K562 (cell line): Measurements from ENCODE around the gene NECAB3. TPM values are rescaled to one million over a fixed set of nuclear protein-coding genes. Genes with fewer than 3 reads are reported as not detected.

Experiments used
- ATAC-seq: fragments of 200-7000 bp; cut with Tn5 transposase; 3 replicates; pipeline ENCODE4 v1.9.1; 2020; ENCODE audit warnings: moderate library complexity
- BruUV-seq: library from RNA; stranded (reverse); fragments of 400-500 nt; replicated peaks from 2 replicates; lab custom pipeline; 2021; lab: Mats Ljungman, UMichigan
- CTCF ChIA-PET: fragments of 300-600 bp; formaldehyde crosslinking; extraction: SDS; loops from one replicate; lab custom pipeline; 2021; ENCODE audit warnings: low intra/inter-chr PET ratio; lab: Yijun Ruan, JAX
- POLR2A ChIA-PET: fragments of 300-600, 350-650 bp; sonication (Branson Sonifier 250); formaldehyde crosslinking; extraction: SDS; loops from one replicate; lab custom pipeline; 2021; ENCODE audit warnings: antibody characterized with exemption, inconsistent platforms; lab: Yijun Ruan, JAX
- DNase-seq, 4 experiments: peaks; one replicate each; pipeline versions ENCODE4 v3.0.0 to v3.0.0-alpha.2; 2011 to 2018; ENCODE audit warnings: low spot score in 3 of 4, mixed read lengths in 3 of 4; ENCODE audit errors: extremely low read depth in 1 of 4
- FAIRE-seq: peaks from 2 replicates; lab custom pipeline; 2011; peaks lifted over from hg19 to GRCh38; lab: Jason Lieb, UNC
- H2AFZ ChIP-seq: 2 replicates; pipeline ENCODE4 v1.6.0; 2011; ENCODE audit warnings: low read depth, low read length, control low read depth, inconsistent platforms
- H3K27ac ChIP-seq: fragments of 200-600 bp; 3 replicates; pipeline ENCODE4 v1.8.0; 2011; ENCODE audit warnings: low read depth, mild to moderate bottlenecking, control low read depth, inconsistent platforms, low read length, moderate library complexity, mixed read lengths; ENCODE audit errors: extremely low read depth
- H3K27me3 ChIP-seq, 2 experiments: fragments of 300-600 bp in 1 of 2; 2 replicates in 1 of 2; 3 replicates in 1 of 2; pipeline versions ENCODE4 v1.6.0 to v1.8.0; 2011; ENCODE audit warnings: inconsistent platforms in 2 of 2, low read length in 2 of 2, mild to moderate bottlenecking in 1 of 2, mixed read lengths in 1 of 2, moderate library complexity in 1 of 2; ENCODE audit not compliant: control insufficient read depth in 2 of 2, insufficient read depth in 2 of 2
- H3K36me3 ChIP-seq: fragments of 300-600 bp; 3 replicates; pipeline ENCODE4 v1.8.0; 2011; ENCODE audit warnings: mild to moderate bottlenecking, low read length, inconsistent platforms; ENCODE audit not compliant: control insufficient read depth, insufficient read depth
- H3K4me1 ChIP-seq, 2 experiments: fragments of 200-600 bp in 1 of 2; replicated peaks in 1 of 2; 2 replicates in 1 of 2; 3 replicates in 1 of 2; pipeline versions ENCODE4 v1.5.1 to v1.8.0; 2011; ENCODE audit warnings: inconsistent platforms in 2 of 2, low read length in 2 of 2, mild to moderate bottlenecking in 1 of 2, mixed read lengths in 1 of 2, moderate library complexity in 1 of 2; ENCODE audit not compliant: control insufficient read depth in 2 of 2, insufficient read depth in 2 of 2
- H3K4me2 ChIP-seq: 2 replicates; pipeline ENCODE4 v1.6.1; 2011; ENCODE audit warnings: low read length, control low read depth, inconsistent platforms, mixed read lengths; ENCODE audit not compliant: insufficient read depth
- H3K4me3 ChIP-seq: fragments of 200-600 bp; sonication (generic), shearing (Covaris generic); 2 replicates; pipeline ENCODE4 v1.5.1; 2016; ENCODE audit warnings: control low read depth, inconsistent platforms
- H3K79me2 ChIP-seq: fragments of 200-600 bp; 3 replicates; pipeline ENCODE4 v1.8.0; 2011; ENCODE audit warnings: low read length, inconsistent platforms; ENCODE audit not compliant: control insufficient read depth, insufficient read depth
- H3K9ac ChIP-seq, 2 experiments: 2 replicates each; pipeline versions ENCODE4 v1.6.0 to v1.6.1; 2011; ENCODE audit warnings: low read depth in 2 of 2, low read length in 2 of 2, control low read depth in 1 of 2, inconsistent platforms in 1 of 2, mild to moderate bottlenecking in 1 of 2, mixed read lengths in 1 of 2; ENCODE audit not compliant: insufficient read depth in 1 of 2
- H3K9me1 ChIP-seq: one replicate; pipeline ENCODE4 v1.6.0; 2011; ENCODE audit warnings: inconsistent platforms, mild to moderate bottlenecking, low read length, moderate library complexity; ENCODE audit not compliant: control insufficient read depth, insufficient read depth
- H3K9me3 ChIP-seq: replicated peaks from 2 replicates; pipeline ENCODE4 v1.5.1; 2011; ENCODE audit warnings: low read depth, low read length, inconsistent platforms; ENCODE audit not compliant: control insufficient read depth, insufficient read depth
- H4K20me1 ChIP-seq: replicated peaks from 2 replicates; pipeline ENCODE4 v1.6.1; 2011; ENCODE audit warnings: low read length, inconsistent platforms, mixed read lengths; ENCODE audit not compliant: control insufficient read depth, insufficient read depth
- ARID2 ChIP-seq: fragments of 450-650 bp; IDR thresholded peaks from 2 replicates; pipeline ENCODE4 v1.6.1; 2017; ENCODE audit warnings: antibody characterized with exemption, mild to moderate bottlenecking
- C11orf30 ChIP-seq: fragments of 450-650 bp; IDR thresholded peaks from 2 replicates; pipeline ENCODE4 v1.6.1; 2016; ENCODE audit warnings: low read depth, mild to moderate bottlenecking
- CHD4 ChIP-seq: fragments of 200-600 bp; sonication (generic); IDR thresholded peaks from 3 replicates; pipeline ENCODE4 v1.6.1; 2012; ENCODE audit warnings: low read depth, mild to moderate bottlenecking, mixed read lengths, low read length, inconsistent platforms; ENCODE audit not compliant: insufficient read depth, insufficient replicate concordance, poor library complexity, severe bottlenecking
- CTCFL ChIP-seq: IDR thresholded peaks from 2 replicates; pipeline ENCODE4 v1.6.1; 2011; ENCODE audit warnings: borderline replicate concordance, low read depth, mild to moderate bottlenecking, moderate library complexity, low read length; ENCODE audit not compliant: insufficient read depth, poor library complexity, severe bottlenecking
- HMGN3 ChIP-seq: IDR thresholded peaks from 2 replicates; pipeline ENCODE4 v1.6.1; 2011; ENCODE audit warnings: borderline replicate concordance, low read depth, mild to moderate bottlenecking, mixed read lengths, low read length; ENCODE audit not compliant: insufficient read length; ENCODE audit errors: extremely low read depth
- HNRNPK ChIP-seq: fragments of 200-400 bp; formaldehyde crosslinking; IDR thresholded peaks from one replicate; pipeline ENCODE4 v1.6.1; 2018; ENCODE audit warnings: mild to moderate bottlenecking, low read depth, low read length; ENCODE audit not compliant: poor library complexity, severe bottlenecking
- KLF1 ChIP-seq: fragments of 450-650 bp; IDR thresholded peaks from 2 replicates; pipeline ENCODE4 v1.6.1; 2016; ENCODE audit warnings: missing genetic modification characterization, missing compliant biosample characterization
- MAFK ChIP-seq: IDR thresholded peaks from 2 replicates; pipeline ENCODE4 v1.6.1; 2011; ENCODE audit warnings: low read length, improper control_type of control experiment
- SIRT6 ChIP-seq: IDR thresholded peaks from one replicate; pipeline ENCODE4 v1.6.1; 2012; ENCODE audit warnings: low read depth, mild to moderate bottlenecking, control low read depth, inconsistent platforms, low read length, moderate library complexity
- SOX6 ChIP-seq: fragments of 450-650 bp; IDR thresholded peaks from 2 replicates; pipeline ENCODE4 v1.6.1; 2014; ENCODE audit warnings: mild to moderate bottlenecking
- WGBS: fragments of 100-300 bp; shearing (Covaris generic); methylation state at CpG from one replicate; pipeline ENCODE4 v1.1.6; 2016; ENCODE audit warnings: low coverage, mixed read lengths; ENCODE audit not compliant: insufficient coverage; ENCODE audit errors: missing lambda C conversion rate; 5-methylcytosine and 5-hydroxymethylcytosine counted together
- in situ Hi-C: fragments of 300-500 bp; cut with MboI; formaldehyde crosslinking; loops from 4 replicates; pipeline ENCODE4 v1.15.0; 2018; ENCODE audit warnings: inconsistent platforms, mixed read lengths
- intact Hi-C: fragments of 100-400 bp; cut with micrococcal nuclease; formaldehyde crosslinking; loops from 2 replicates; pipeline ENCODE4 v1.14.2; 2022
- polyA plus RNA-seq, 8 experiments: library from polyadenylated mRNA; depleted of rRNA in 4 of 8; stranded (reverse) in 5 of 8; unstranded in 3 of 8; fragments of >200 nt; fragmentation: Nextera tagmentation in 2 of 8; fragmentation: Illumina TruSeq in 1 of 8; extraction: Ambion mirVana in 2 of 8; extraction: Trizol in 1 of 8; gene quantifications; 2 replicates each; pipeline versions ENCODE4 v1.2.1 to v1.2.3, GENCODE V29; 2011 to 2014; ENCODE audit warnings: inconsistent platforms in 1 of 8, missing spikeins in 1 of 8
- total RNA-seq, 7 experiments: library from RNA; depleted of rRNA in 6 of 7; stranded (reverse); fragments of >200 nt in 6 of 7; fragmentation: Illumina TruSeq in 2 of 7; extraction: Trizol in 2 of 7; gene quantifications; 2 replicates each; pipeline versions ENCODE4 v1.2.1 to v1.2.3, GENCODE V29; 2011 to 2021; ENCODE audit warnings: low replicate concordance in 1 of 7

Gene NECAB3
- total and polyA plus RNA-seq, 9 of the 15 experiments (the other 6 are each of a cell fraction or from before 2014, with no cell fraction given) = 0.94 to 63.3 (median 31.5) TPM

GRCh38 chr20:33653900-33654596, 20.2 kb downstream of the NECAB3 start (continued):
- 0 out of 2 replicates have a peak, but pooled peaks have one; percentile 9 for TF ChIP-seq KLF1 (tag)
- peak; percentile 17 for TF ChIP-seq SIRT6

DNA sequence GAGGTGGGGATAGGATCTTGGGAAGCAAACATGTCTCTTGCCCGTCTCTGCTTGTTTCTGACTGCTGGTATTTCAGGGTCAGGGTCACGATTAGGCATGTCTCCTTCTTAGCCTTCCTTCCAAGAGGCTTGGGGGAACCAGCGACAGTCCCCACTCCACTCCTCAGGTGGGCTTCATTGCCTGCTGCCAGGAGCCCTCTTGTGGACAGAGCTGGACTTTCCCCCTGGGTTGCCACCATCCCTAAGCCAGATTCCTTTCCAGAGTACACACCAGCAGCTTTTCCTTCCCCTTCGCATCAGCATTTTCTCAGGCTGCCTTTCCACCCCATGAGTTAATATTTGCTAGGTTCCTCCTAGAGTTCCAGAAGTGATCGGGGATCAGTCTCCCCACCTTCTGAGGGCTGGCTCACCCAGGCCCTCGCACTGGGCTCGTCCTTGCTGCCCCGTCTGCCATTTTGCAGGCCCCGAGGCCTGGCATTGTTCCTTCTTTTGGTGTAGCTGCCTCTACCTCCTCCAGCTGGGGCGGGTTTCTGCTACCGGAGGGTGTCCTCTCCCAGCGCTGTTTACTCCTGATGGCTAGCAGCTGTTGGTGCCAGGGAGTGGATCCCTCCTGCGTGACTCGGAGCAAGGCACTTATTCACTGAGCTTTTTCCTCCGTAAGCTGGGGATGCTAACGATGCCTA, 20.9 kb downstream of the NECAB3 start:
- no TSS peak for BruUV-seq
- Histone ChIP-seq H3K27me3 (no peaks in the 10 kb centered on the region), H3K9ac (0 out of 4 replicates have a peak overlapping the region, but pooled peaks of 1 of the 2 experiments have one; percentile 12), H3K4me1 (peaks cover 6 to 37% of the 10 kb centered on the region in 2 experiments; a peak in 3 of 5 replicates), H3K9me3 (no peaks in the 10 kb centered on the region), H3K27ac (no peak overlapping the region), H3K36me3 (peaks cover 21% of the 10 kb centered on the region; the same call in 1 of the 3 replicates), H3K9me1 (peaks cover 7% of the 10 kb centered on the region), H3K4me3 (no peak overlapping the region), H4K20me1 (peaks cover 18% of the 10 kb centered on the region; the same call in 1 of the 2 replicates), H3K79me2 (no peaks in the 10 kb centered on the region), H2AFZ (no peak overlapping the region), H3K4me2 (no peak overlapping the region)
- POLR2A ChIA-PET = interaction anchor here (0.6 to 4.5 kb wide), 13 partner anchors 8 to 431 kb away, joined by 3 to 51 read pairs (median 3); partner anchors contain the start of genes ACTL10 and CBFA2T2
- in situ Hi-C loops (loop anchor here (5.0 to 10.0 kb wide), 2 partner anchors 201 to 239 kb away; no protein-coding TSS in a partner anchor), intact Hi-C loops (loop anchor here (2.0 to 5.0 kb wide), 3 partner anchors 139 to 251 kb away; partner anchors contain the start of gene CDK5RAP1)
- ATAC-seq = peak; percentile 87
- WGBS = 50% methylated on average over 15 of the region's 16 CpGs
- CTCF ChIA-PET = interaction anchor here (0.7 to 1.6 kb wide), 3 partner anchors 195 to 239 kb away, joined by 3 to 8 read pairs (median 4); no protein-coding TSS in a partner anchor
- DNase-seq = peak; percentile 72 to 79 (median 76)
- FAIRE-seq = peak; percentile 95
- TF ChIP-seq ARID2 = peak; percentile 68; the same call in 1 of the 2 replicates
- TF ChIP-seq MAFK = peak; percentile 15; the same call in 1 of the 2 replicates
- peak; percentile 23 for TF ChIP-seq HMGN3
- peak; percentile 44 for TF ChIP-seq CTCFL
- TF ChIP-seq SOX6 = 0 out of 2 replicates have a peak, but pooled peaks have one; percentile 14
- TF ChIP-seq CHD4 = no peak
- no peak for TF ChIP-seq HNRNPK
- TF ChIP-seq C11orf30 = 0 out of 2 replicates have a peak, but pooled peaks have one; percentile 30
